HG02571 (cell line): Measurements from ENCODE around the gene CREBRF.
"Not testable (repeated sequence)": the region's sequence is repeated elsewhere in the genome, so short reads cannot be mapped to it uniquely, and the experiment has no call there.

Experiments used
- ATAC-seq: cut with Tn5 transposase; IDR thresholded peaks from one replicate; pipeline ENCODE4 v1.9.1; 2021; ENCODE audit warnings: mild to moderate bottlenecking, moderate library complexity; ENCODE audit not compliant: unreplicated experiment

Gene CREBRF

DNA sequence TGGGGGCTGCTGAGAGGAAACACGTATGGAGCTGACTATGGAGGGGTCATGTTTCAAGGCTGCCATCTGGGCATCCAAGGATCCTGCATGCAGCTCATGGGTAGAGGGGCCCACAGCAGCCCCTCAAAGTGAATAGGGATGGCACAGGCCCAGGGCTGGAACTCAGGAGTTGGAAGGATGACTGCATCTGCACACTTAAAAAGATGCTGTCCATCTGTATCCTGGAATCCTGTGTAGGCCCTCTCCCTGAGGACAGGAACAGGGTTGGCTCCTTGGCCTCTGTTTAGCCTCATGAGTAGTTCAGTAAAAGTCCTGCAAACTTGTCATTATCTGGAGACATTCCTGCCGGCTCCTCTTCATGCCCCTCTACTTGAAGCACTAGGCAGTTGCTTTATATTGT is 92.2 kb downstream of the CREBRF start:
- ATAC-seq: no peak

GRCh38 chr5:173152547-173152946 is 96.4 kb downstream of the CREBRF start:
- no peak for ATAC-seq

GRCh38 chr5:173153842-173154241 is 97.7 kb downstream of the CREBRF start:
- no peak for ATAC-seq

- not testable (repeated sequence) for ATAC-seq
These were observed 98.5 kb downstream of the CREBRF start for GRCh38 chr5:173154619-173155018.

DNA sequence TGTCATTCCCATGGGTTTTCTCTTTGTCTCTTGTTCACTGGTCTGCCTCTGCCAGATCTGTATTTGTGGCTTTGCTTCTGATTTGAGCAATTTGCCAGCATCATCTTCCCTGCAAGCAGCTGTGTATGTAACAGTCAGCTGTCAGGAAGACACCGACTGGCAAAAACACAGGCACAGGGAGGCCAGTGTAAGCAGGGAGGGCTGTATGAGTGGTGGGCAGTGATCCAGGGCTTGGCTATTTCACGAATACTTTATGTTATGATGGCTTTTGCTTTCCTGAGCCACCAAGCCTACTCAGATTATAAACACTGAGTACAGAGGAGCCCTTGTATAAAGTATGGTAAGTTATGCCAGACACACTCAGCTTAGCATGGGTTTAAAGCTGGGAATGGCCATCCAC is 99.8 kb downstream of the CREBRF start:
- no peak for ATAC-seq

- ATAC-seq: no peak
These were observed 102.2 kb downstream of the CREBRF start for GRCh38 chr5:173158366-173158765.

GRCh38 chr5:173159256-173159655 is 103.1 kb downstream of the CREBRF start:
- no peak for ATAC-seq

DNA sequence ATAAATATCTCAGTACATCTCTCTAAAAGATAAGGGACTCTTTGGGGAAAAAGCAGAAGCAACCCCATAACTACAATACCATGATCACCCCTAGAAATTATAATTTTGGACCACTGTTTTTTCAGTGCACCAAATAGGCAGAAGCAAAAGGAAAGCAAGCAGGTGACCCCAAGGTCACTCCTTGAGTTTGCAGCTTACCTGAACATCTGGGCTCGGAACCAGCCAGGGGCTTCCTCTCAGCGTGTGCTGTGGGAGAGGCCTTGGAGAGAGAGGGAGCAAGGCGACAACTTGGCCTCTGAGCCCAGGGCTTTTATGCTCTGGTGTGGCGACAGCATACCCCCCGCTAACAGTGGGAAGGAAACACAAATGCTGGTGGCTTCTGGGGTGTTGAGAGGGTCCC is 105.0 kb downstream of the CREBRF start:
- ATAC-seq: no peak

DNA sequence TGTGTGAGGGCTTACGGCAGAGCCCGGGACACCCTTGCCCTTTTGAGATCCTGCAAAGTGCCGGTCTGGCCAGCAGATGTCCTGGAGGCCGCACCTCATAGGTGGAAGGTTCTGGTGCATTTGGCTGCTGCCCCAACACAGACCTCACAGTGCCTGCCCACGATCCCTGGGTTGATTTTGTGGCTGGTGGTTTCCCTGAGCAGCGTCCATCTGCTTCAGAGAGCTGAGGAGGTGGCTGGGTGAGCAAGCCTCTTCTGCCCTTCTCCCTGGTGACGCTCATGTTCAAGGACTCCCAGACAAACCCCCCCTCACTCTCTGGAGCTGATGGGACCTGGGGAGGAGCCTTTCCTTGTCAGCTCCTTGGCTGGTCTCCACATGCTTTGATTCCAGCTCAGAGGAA is 107.1 kb downstream of the CREBRF start:
- no peak for ATAC-seq

- ATAC-seq: no peak
These were observed 109.2 kb downstream of the CREBRF start for GRCh38 chr5:173165177-173166016.

DNA sequence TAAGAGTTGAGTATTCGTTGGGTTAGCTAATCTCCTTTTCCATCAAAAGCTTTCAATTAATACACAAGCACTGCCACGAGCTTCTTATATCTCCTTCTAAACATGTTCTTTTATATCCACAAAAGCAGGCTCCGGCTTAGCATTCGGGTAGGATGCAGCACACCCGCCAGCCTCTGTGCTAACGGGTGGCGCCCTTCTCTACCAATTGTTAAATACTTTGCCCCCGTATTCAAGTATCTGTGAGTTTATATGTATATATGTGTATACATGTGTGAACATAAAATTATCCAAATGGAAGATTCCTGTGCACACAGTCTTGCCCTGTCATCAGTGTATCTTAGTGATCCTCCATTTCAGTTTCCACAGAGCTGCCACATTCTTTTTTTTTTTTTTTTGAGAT is 116.0 kb downstream of the CREBRF start:
- no peak for ATAC-seq

GRCh38 chr5:173175523-173175922 is 119.4 kb downstream of the CREBRF start:
- ATAC-seq: no peak

GRCh38 chr5:173178369-173178910 is 122.3 kb downstream of the CREBRF start:
- ATAC-seq: no peak

- no peak for ATAC-seq
These were observed 124.2 kb downstream of the CREBRF start for GRCh38 chr5:173180331-173180730.

DNA sequence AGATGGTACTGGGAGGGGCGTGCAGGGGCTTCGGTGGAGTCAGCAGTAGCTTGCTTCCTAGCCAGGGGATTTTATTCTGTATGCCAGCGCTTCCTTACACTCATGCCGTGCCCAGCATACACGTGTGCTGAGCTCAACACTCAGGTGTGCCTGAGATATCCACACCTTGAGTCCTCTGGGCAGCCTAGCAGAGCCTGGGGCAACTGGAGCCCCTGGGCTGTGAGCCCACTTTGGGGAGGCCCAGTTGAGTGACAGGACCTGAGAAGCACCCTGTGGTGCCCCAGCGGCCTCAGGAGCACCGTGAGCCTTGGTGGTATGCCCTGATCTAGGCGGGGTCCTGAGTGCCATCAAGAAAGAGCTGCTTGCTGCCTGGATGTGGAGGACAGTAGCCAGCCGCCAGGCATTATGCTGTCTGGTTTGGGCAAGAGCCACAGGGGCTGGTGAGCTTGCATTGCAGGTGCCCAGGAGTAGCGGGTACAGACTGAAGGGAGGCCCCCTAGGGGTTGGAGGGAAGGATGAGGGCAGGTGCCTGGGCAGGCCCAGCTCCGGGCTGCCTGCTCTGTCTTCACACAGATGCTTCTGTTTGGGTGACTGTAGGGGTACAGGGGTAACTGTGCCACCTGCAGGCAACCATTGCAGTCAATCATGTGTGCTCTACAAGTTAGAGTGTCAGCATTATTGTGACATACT is 131.0 kb downstream of the CREBRF start:
- no peak for ATAC-seq

DNA sequence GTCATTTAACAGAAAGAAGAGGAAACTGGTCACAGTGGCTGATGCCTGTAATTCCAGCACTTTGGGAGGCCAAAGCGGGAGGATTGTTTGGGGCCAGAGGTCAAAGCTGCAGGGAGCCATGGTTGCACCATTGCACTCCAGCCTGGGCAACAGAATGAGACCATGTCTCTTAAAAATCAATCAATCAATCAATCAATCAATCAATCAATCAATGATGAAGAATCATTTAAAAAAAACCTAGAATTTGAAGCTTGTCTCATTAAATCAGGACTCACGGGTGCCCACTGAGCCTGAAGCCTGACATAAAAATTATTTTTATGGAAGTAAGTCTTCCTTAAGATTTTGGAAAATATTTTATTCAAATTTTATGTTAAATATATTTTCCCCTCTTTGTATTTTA is 132.1 kb downstream of the CREBRF start:
- no peak for ATAC-seq
